Ectodermal cell (in vitro differentiated cells): ENCODE results near the gene ZNF541.
"Not testable (repeated sequence)": the region's sequence is repeated elsewhere in the genome, so short reads cannot be mapped to it uniquely, and the experiment has no call there.

Experiments
- H3K27ac ChIP-seq: 2 replicates; pipeline ENCODE4 v1.7.0; 2013; ENCODE audit warnings: mild to moderate bottlenecking, low read depth, low read length; ENCODE audit not compliant: insufficient read depth, poor library complexity, severe bottlenecking
- H3K27me3 ChIP-seq: 2 replicates; pipeline ENCODE4 v1.7.0; 2013; ENCODE audit warnings: mild to moderate bottlenecking, low read length; ENCODE audit not compliant: insufficient read depth, control insufficient read depth, poor library complexity, severe bottlenecking
- H3K36me3 ChIP-seq: one replicate; pipeline ENCODE4 v1.7.0; 2013; ENCODE audit warnings: low read length; ENCODE audit not compliant: control insufficient read depth, insufficient read depth
- H3K4me1 ChIP-seq: one replicate; pipeline ENCODE4 v1.7.0; 2013; ENCODE audit warnings: low read length; ENCODE audit not compliant: control insufficient read depth, insufficient read depth
- H3K4me3 ChIP-seq: 2 replicates; pipeline ENCODE4 v1.7.0; 2013; ENCODE audit warnings: low read depth, low read length, control low read depth; ENCODE audit not compliant: insufficient read depth
- H3K9me3 ChIP-seq: 2 replicates; pipeline ENCODE4 v1.7.0; 2013; ENCODE audit warnings: mild to moderate bottlenecking, low read length, moderate library complexity; ENCODE audit not compliant: control insufficient read depth
- WGBS, 2 experiments: methylation state at CpG; one replicate each; pipeline ENCODE4 v1.1.7; 2013; ENCODE audit warnings: missing lambda C conversion rate in 2 of 2; 5-methylcytosine and 5-hydroxymethylcytosine counted together

The ZNF541 gene

DNA sequence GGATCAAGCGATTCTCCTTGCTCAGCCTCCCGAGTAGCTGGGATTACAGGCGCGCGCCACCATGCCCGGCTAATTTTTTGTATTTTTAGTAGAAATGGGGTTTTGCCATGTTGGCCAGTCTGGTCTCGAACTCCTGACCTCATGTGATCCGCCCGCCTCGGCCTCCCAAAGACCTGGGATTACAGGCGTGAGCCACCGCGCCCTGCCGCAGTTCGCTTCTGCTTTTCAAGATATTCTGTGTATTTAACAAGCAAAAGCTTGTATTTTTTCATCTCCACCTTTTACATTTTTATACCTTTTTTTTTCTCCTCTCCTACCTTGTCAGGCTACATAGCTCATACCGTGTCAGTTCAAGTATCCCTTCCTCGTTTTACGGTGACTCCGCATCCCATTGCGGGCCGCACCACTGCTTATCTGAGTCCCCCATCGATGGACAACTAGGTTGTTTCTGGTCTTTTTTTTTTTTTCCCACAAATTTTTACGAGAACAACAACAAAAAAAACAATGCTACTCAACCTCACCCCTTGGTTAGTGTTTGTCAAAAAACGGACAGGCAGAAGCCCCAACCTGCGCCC is 26.8 kb upstream of the ZNF541 start:
- H3K9me3 ChIP-seq, H3K27ac ChIP-seq, H3K4me1 ChIP-seq, H3K36me3 ChIP-seq, H3K27me3 ChIP-seq: not testable (repeated sequence)
- 36% methylated on average over 25 of the region's 25 CpGs for WGBS, 2 experiments
- peak overlapping the region; percentile 39 for H3K4me3 ChIP-seq

DNA sequence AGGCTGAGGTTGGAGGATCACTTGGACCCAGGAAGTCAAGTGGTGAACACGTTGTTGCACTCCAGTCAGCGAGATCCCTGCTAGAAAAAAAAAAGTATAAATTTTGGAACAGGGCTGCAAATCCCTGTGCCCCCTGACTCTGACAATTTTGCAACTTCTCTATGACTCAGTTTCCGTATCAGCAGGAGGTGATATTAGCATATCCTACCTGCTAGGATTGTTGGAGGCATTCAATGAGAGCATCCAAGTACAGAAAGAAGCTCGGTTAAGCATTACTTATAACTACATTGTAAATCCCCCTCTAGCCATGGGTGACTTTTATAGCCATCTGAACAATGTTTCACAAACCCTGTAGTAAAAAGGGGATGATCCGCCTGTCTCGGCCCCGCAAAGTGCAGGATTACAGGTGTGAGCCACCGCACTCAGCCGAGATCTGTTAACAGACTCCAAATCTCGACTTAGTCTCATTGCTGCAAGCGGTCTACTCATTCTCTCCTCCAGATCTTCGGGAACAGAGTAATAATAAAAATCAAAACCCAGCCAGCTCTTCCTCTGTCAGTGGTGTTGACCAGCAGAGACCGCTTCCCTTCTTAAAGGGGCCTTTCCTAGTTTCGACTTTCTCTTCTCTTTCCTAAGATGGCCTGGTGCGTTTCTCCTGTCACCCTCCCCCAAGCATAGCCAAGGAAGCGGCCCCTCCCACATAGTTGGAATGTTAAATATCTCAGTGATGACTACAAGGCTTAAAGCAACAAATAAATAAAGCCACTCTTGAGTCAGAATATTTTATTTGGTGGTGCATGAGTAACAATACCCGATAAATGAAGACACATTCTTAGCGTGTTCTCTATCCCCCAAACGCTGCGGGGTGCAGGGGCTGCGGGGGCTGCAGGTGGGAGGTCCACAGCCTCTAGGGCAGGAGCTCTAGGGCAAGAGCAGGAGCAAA is 25.7 kb upstream of the ZNF541 start:
- Histone ChIP-seq H3K4me3 (peak overlapping the region; percentile 10), H3K27ac (peak overlapping the region; percentile 3), H3K9me3 (no peaks in the 10 kb centered on the region), H3K4me1 (peaks cover 9% of the 10 kb centered on the region), H3K36me3 (no peaks in the 10 kb centered on the region), H3K27me3 (no peaks in the 10 kb centered on the region)
- WGBS, 2 experiments = 14% methylated on average over 19 to 21 of the region's 21 CpGs

DNA sequence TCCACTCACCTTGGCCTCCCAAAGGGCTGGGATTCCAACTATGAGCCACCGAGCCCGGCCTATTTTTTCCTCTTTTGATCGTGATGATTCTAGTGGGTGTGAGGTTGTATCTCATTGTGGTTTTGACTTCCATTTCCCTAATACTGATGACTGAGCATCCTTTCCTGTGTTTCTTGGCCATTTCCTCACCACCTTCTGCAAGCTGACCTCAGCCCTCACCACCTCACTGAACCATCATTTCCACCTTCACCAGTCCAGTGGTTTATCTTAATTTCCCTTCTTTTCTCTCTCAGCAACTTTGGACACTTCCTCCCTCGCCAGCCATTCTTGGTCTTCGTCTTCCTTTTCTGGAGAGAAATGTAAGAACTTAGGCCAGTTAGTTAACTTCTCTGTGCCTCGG is 23.0 kb upstream of the ZNF541 start:
- Histone ChIP-seq H3K9me3 (no peaks in the 10 kb centered on the region), H3K36me3 (no peaks in the 10 kb centered on the region), H3K27me3 (no peaks in the 10 kb centered on the region), H3K27ac (no peak overlapping the region), H3K4me3 (no peak overlapping the region), H3K4me1 (peaks cover 9% of the 10 kb centered on the region)
- WGBS, 2 experiments = 92 to 95% methylated on average over 5 of the region's 6 CpGs

DNA sequence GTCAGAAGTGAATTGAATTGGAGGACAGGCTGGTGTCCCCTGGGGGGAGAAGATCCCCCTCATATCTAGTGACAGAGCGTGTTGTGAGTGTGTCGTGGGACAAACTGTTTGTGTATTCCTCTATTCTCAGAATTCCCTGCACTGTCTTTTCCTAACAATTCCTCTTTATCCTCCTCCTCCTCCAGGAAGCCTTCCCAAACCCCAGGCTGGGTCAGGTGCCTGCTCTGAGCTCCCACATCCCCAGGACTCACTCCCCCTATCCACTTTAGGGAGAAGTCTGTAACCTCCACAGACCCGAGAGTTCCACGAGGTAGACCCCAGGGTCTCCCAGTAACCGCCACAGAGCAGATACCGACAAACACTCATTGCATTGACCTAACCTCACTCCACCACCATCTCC is 20.9 kb upstream of the ZNF541 start:
- Histone ChIP-seq H3K27me3 (no peaks in the 10 kb centered on the region), H3K36me3 (no peaks in the 10 kb centered on the region), H3K9me3 (no peaks in the 10 kb centered on the region), H3K4me1 (peaks cover 4% of the 10 kb centered on the region), H3K4me3 (no peak overlapping the region), H3K27ac (no peak overlapping the region)
- 91% methylated on average over 6 of the region's 6 CpGs for WGBS, 2 experiments

DNA sequence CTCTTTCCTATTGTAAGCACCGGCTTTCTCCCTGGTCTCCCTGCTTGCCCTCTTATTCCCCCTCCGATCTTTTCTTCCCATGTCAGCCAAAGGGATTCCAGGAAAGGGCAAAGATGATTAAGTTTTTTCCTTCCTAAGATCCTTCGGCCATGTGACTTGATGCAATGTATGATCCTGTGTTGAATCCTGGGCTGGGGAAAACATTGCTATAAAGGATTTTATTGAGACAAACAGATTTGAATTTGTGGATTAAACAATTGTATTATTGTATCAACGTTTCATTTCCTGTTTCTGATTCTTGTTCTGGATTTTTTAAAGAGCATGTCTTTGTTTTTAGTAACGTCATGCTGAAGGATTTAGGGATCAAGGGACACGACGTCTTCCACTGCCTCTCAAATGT is 16.9 kb upstream of the ZNF541 start:
- H3K36me3 ChIP-seq = no peaks in the 10 kb centered on the region
- no peak overlapping the region for H3K4me3 ChIP-seq
- no peaks in the 10 kb centered on the region for H3K9me3 ChIP-seq
- WGBS, 2 experiments = 69 to 79% methylated on average over 7 of the region's 7 CpGs
- H3K4me1 ChIP-seq = no peaks in the 10 kb centered on the region
- H3K27me3 ChIP-seq = no peaks in the 10 kb centered on the region
- no peak overlapping the region for H3K27ac ChIP-seq

DNA sequence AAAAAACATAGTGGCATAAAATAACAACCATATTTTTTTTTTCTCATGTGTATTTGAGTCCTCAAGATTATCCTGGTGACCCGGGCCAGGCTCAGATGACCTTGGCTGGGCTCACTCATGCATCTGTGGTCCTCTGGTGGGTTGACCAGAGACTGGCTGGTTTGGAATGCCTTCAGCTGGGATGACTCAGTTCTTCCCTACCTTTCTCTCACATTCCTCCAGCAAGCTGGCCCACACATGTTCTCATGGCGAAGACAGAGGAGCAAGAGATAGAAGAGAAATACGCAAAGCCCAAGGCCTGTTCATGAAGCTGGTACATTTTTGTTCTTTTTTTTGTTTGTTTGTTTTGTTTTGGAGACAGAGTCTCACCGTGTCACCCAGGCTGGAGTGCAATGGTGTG is 14.3 kb upstream of the ZNF541 start:
- 93 to 94% methylated on average over 4 of the region's 4 CpGs for WGBS, 2 experiments
- no peaks in the 10 kb centered on the region for H3K36me3 ChIP-seq
- H3K9me3 ChIP-seq = no peaks in the 10 kb centered on the region
- H3K27me3 ChIP-seq = no peaks in the 10 kb centered on the region
- no peak overlapping the region for H3K4me3 ChIP-seq
- H3K4me1 ChIP-seq = no peaks in the 10 kb centered on the region
- no peak overlapping the region for H3K27ac ChIP-seq

DNA sequence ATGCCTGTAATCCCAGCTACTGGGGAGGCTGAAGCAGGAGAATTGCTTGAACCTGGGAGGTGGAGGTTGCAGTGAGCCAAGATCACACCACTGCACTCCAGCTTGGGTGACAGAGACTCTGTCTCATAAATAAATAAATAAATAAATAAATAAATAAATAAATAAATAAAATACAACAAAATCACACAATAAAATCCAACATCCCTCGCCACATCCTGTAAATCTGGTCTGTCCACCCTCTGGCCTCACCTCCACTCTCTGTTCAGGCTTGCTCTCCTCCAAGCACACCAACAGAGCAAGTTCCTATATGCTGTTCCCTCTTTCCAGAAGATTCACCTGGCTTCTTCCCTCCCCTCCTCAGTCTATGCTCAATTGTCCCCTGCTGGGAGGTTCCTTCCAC is 10.2 kb upstream of the ZNF541 start:
- not testable (repeated sequence) for H3K27me3 ChIP-seq, H3K4me1 ChIP-seq, H3K9me3 ChIP-seq, H3K36me3 ChIP-seq, H3K27ac ChIP-seq, H3K4me3 ChIP-seq
- WGBS, 2 experiments = 83 to 92% methylated on average over 1 of the region's 1 CpG

DNA sequence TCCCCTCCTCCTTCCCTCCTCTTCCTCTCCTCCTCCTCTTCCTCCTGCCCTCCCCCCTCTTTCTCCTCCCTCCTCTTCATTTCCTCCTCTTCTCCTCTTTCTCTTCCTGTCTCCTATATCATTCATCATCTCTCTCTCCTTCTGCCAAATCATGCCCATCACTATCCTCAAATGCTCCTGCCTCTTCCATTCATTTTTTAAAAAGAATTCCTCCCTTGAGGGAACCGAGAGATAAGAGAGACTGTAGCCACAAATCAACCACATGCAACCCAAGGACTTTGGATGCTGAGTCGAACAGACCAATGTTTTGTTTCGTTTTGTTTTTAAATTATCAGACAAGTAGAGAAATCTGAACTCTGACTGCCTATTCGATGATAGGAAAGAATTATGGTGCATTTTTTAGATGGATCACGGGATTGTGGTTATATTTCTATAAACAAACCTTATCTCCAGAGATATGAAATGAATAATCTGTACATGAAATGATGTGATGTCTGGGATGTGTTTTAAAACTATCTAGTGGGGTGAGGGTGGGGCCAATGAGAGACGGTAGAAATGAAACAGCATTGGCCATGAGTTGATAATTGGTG is 9.5 kb upstream of the ZNF541 start:
- H3K27ac ChIP-seq = no peak overlapping the region
- 86% methylated on average over 4 to 6 of the region's 6 CpGs for WGBS, 2 experiments
- no peaks in the 10 kb centered on the region for H3K9me3 ChIP-seq
- H3K27me3 ChIP-seq = no peaks in the 10 kb centered on the region
- H3K4me1 ChIP-seq = no peaks in the 10 kb centered on the region
- H3K36me3 ChIP-seq = no peaks in the 10 kb centered on the region
- H3K4me3 ChIP-seq = no peak overlapping the region

DNA sequence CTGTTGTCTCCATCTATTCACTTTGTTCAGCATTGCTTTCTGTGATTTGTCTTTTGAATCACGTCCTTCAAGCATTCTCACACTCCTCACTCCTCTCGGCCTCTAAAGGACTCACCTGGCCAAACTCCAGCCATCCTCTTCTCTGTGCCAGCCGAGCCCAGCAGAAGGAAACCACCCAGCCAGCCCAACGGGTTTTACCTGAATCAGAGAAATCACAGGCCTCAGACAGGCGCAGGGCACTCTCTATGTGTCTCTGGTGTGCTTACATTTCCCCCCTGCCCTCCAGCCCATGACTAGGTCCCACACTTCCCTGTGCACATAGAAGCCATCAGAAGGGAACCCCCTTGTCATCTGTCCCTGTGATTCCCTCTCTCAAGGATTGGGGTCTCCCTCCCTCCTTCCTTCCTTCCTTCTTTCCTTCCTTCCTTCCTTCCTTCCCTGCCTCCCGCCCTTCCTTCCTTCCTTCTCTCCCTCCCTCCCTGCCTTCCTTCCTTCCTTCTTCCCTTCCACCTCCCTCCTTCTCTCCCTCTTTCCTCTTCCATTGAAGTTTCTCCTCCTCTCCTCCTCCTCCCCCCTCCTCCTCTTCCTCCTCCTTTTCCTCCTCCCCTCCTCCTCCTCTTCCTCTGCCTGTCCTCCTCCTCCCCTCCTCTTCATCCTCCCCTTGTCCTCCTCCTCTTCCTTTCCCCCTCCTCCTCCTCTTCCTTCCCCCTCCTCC is 8.8 kb upstream of the ZNF541 start:
- no peak overlapping the region for H3K27ac ChIP-seq
- H3K4me3 ChIP-seq = no peak overlapping the region
- H3K27me3 ChIP-seq = no peaks in the 10 kb centered on the region
- H3K9me3 ChIP-seq = no peaks in the 10 kb centered on the region
- WGBS, 2 experiments = 83 to 85% methylated on average over 6 of the region's 6 CpGs
- no peaks in the 10 kb centered on the region for H3K4me1 ChIP-seq
- H3K36me3 ChIP-seq = no peaks in the 10 kb centered on the region

DNA sequence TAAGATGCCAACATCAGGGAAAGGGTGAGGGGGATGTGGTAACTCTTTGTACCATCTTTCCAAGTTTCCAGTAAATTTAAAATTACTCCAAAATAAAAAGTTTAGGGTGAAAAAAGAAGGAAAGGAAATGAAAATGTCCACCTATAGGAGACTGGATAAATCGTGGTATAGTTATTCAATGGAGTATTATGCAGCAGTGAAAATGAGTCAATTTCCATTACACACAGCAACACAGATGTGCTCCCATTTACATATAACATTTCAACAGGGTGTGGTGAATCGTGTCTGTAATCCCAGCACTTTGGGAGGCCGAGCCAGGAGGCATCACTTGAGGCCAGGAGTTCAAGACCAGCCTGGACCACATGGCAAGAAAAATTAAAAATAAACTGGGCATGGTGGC is 7.4 kb upstream of the ZNF541 start:
- Histone ChIP-seq H3K4me3 (no peak overlapping the region), H3K9me3 (no peaks in the 10 kb centered on the region), H3K4me1 (no peaks in the 10 kb centered on the region), H3K27me3 (no peaks in the 10 kb centered on the region), H3K36me3 (no peaks in the 10 kb centered on the region), H3K27ac (no peak overlapping the region)
- WGBS, 2 experiments = 83 to 88% methylated on average over 2 to 3 of the region's 3 CpGs
